ACC112 (cell line): ENCODE measurements around the gene ADSS1.

ENCODE experiments used
- H2AFZ ChIP-seq: fragments of 200-600 bp; sonication (generic); one replicate; pipeline ENCODE4 v1.6.0; 2017; ENCODE audit warnings: antibody characterized with exemption, low read length; ENCODE audit not compliant: unreplicated experiment
- H3K27ac ChIP-seq: fragments of 200-600 bp; sonication (generic); 2 replicates; pipeline ENCODE4 v1.5.1; 2014; ENCODE audit warnings: low read depth, mild to moderate bottlenecking, antibody characterized with exemption, low read length, moderate library complexity
- H3K27me3 ChIP-seq: fragments of 200-600 bp; sonication (generic); 2 replicates; pipeline ENCODE4 v1.6.1; 2014; ENCODE audit warnings: mild to moderate bottlenecking, antibody characterized with exemption, low read length, moderate library complexity, mixed read lengths; ENCODE audit not compliant: insufficient read depth
- H3K36me3 ChIP-seq: fragments of 200-600 bp; sonication (generic); 2 replicates; pipeline ENCODE4 v1.6.1; 2016; ENCODE audit warnings: mild to moderate bottlenecking, antibody characterized with exemption, low read length, moderate library complexity, mixed read lengths; ENCODE audit not compliant: insufficient read depth
- H3K4me1 ChIP-seq: fragments of 200-600 bp; sonication (generic); one replicate; pipeline ENCODE4 v1.6.1; 2016; ENCODE audit warnings: low read length, mixed read lengths; ENCODE audit not compliant: insufficient read depth, unreplicated experiment, control insufficient read depth
- H3K4me3 ChIP-seq: fragments of 200-600 bp; sonication (generic); 2 replicates; pipeline ENCODE4 v1.5.1; 2014; ENCODE audit warnings: mild to moderate bottlenecking, low read depth, low read length
- H3K79me2 ChIP-seq: fragments of 200-600 bp; sonication (generic); one replicate; pipeline ENCODE4 v1.6.0; 2016; ENCODE audit warnings: low read length; ENCODE audit not compliant: control insufficient read depth, unreplicated experiment, insufficient read depth

The ADSS1 gene

GRCh38 chr14:104751539-104752422 lies 27.8 kb downstream of the ADSS1 start:
- Histone ChIP-seq H3K4me1 (peaks cover 29% of the 10 kb centered on the region), H3K79me2 (peaks cover 38% of the 10 kb centered on the region), H3K4me3 (peak overlapping the region; percentile 100), H3K27ac (peak overlapping the region; percentile 79), H3K27me3 (no peaks in the 10 kb centered on the region), H2AFZ (peak overlapping the region; percentile 88), H3K36me3 (no peaks in the 10 kb centered on the region; the same call in 1 of the 2 replicates)

DNA sequence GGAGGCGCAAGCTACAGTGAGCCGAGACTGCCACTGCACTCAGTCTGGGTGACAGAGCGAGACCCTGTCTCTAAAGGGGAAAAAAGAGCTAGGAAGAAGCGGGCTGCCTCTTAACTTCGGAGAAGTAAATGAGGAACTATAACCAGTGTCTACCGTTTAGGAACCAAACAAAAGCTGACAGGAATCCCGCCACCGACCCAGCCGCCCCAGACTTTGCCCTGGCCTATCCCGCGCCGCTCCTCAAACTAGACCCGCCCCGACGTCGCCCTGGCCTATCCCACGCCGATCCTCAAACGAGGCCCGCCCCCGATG lies 28.4 kb downstream of the ADSS1 start:
- peak overlapping the region; percentile 88 for H2AFZ ChIP-seq
- H3K27ac ChIP-seq = peak overlapping the region; percentile 79
- H3K4me3 ChIP-seq = peak overlapping the region; percentile 100
- H3K27me3 ChIP-seq = no peaks in the 10 kb centered on the region
- peaks cover 25% of the 10 kb centered on the region for H3K4me1 ChIP-seq
- H3K79me2 ChIP-seq = peaks cover 44% of the 10 kb centered on the region
- no peaks in the 10 kb centered on the region; the same call in 1 of the 2 replicates for H3K36me3 ChIP-seq

DNA sequence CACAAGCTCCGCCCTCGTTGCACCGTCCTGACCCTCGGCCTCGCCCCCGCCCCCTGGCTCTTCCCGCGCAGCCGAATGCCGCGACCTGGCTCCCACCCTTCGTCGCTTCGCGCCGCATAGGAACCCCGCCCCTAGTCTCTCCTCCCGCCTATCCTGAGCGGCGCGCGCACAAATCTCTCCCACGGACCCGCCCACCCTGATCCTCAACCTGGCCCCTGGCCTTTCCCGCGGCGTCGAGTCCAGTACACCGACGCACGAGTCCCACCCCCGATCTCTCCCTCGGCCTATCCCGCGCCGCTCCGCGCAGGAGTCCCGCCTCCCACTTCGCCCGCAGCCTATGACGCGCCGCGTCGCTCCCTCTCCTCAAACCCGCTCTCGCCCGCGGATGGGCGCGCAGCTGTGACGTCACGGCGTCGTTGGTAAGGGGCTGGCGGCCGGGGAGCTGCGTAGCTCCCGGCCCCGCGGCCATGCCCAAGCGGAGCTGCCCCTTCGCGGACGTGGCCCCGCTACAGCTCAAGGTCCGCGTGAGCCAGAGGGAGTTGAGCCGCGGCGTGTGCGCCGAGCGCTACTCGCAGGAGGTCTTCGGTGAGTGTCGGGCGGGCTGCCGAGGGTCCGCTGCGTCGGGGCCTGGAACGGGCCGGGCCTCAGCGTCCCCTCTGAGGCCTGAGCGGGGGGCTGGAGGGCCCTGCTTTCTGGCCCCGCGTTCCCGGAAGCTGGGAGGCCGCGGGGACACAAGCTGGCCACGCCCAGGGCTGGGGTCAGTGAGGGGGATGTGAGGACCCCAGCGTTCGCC lies 28.9 kb downstream of the ADSS1 start, which contains the start of gene SIVA1:
Gene SIVA1, plus strand, starts transcription at position 413 of the 793 bp plus-strand sequence. Its CDS starts 55 bp downstream, at position 468.
- Histone ChIP-seq H3K4me3 (peak within 1 kb of the TSS; percentile 100), H3K79me2 (peaks cover 48% of the 10 kb centered on the region), H3K27me3 (no peaks in the 10 kb centered on the region), H2AFZ (peak within 1 kb of the TSS; percentile 88), H3K27ac (peak within 1 kb of the TSS; percentile 79), H3K36me3 (no peaks in the 10 kb centered on the region; the same call in 1 of the 2 replicates), H3K4me1 (peaks cover 25% of the 10 kb centered on the region)

DNA sequence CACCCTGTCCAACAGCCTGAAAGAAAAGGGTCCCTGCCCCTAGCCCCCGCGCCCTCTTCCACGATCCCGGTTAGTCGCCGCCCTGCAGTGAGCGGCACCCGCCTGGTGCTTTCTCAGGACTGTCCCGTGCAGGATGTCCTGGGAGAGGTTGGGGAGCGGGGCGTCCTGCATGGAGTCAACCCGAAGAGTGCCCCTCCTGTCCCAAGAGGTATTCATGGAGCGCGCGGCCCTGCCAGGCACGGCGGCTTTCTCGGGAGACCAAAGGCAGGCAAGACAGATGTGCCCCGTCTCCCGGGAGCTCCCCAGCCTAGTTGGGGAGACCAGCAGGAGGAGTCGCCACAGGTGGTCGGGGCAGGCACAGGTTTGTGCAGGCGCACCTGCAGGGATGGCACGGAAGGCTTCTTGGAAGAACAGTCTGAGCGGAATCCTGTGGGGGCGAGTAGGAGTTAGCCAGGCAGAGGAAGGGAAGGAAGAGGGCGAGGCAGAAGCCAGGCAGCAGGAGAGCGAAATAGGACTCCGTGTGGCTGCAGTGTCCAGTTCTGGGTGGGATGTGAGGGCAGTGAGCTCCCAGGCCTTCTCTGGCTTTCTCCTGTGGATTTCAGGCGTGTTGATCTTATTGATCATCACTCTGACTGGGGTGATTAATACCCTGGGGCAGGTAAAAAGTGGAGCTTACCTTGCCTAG lies 29.6 kb downstream of the ADSS1 start:
- peaks cover 51% of the 10 kb centered on the region for H3K79me2 ChIP-seq
- H3K27ac ChIP-seq = peak overlapping the region; percentile 67; the same call in 1 of the 2 replicates
- H3K4me3 ChIP-seq = peak overlapping the region; percentile 100
- H3K27me3 ChIP-seq = no peaks in the 10 kb centered on the region
- H2AFZ ChIP-seq = peak overlapping the region; percentile 81
- no peaks in the 10 kb centered on the region; the same call in 1 of the 2 replicates for H3K36me3 ChIP-seq
- H3K4me1 ChIP-seq = peaks cover 25% of the 10 kb centered on the region

GRCh38 chr14:104754213-104754851 lies 30.3 kb downstream of the ADSS1 start:
- no peaks in the 10 kb centered on the region for H3K27me3 ChIP-seq
- H3K4me1 ChIP-seq = peaks cover 19% of the 10 kb centered on the region
- peak overlapping the region; percentile 100 for H3K4me3 ChIP-seq
- peaks cover 57% of the 10 kb centered on the region for H3K79me2 ChIP-seq
- H3K27ac ChIP-seq = no peak overlapping the region
- peaks cover 4% of the 10 kb centered on the region; the same call in 1 of the 2 replicates for H3K36me3 ChIP-seq
- no peak overlapping the region for H2AFZ ChIP-seq

- H3K27ac ChIP-seq = no peak overlapping the region
- no peaks in the 10 kb centered on the region for H3K27me3 ChIP-seq
- H3K4me3 ChIP-seq = no peak overlapping the region; the same call in 1 of the 2 replicates
- H3K79me2 ChIP-seq = peaks cover 62% of the 10 kb centered on the region
- H3K36me3 ChIP-seq = peaks cover 6% of the 10 kb centered on the region; the same call in 1 of the 2 replicates
- no peak overlapping the region for H2AFZ ChIP-seq
- peaks cover 8% of the 10 kb centered on the region for H3K4me1 ChIP-seq
Observed at GRCh38 chr14:104755621-104756020, 31.6 kb downstream of the ADSS1 start.

GRCh38 chr14:104756477-104757237 lies 32.6 kb downstream of the ADSS1 start:
- Histone ChIP-seq H3K27ac (no peak overlapping the region), H3K4me3 (no peak overlapping the region), H2AFZ (no peak overlapping the region), H3K79me2 (peaks cover 62% of the 10 kb centered on the region), H3K27me3 (no peaks in the 10 kb centered on the region), H3K36me3 (peaks cover 9% of the 10 kb centered on the region; the same call in 1 of the 2 replicates), H3K4me1 (peaks cover 8% of the 10 kb centered on the region)

- no peak overlapping the region for H3K27ac ChIP-seq
- peaks cover 13% of the 10 kb centered on the region; the same call in 1 of the 2 replicates for H3K36me3 ChIP-seq
- peaks cover 62% of the 10 kb centered on the region for H3K79me2 ChIP-seq
Observed at GRCh38 chr14:104757238-104757585, 33.2 kb downstream of the ADSS1 start.

GRCh38 chr14:104757681-104758392 lies 33.8 kb downstream of the ADSS1 start:
- H3K27me3 ChIP-seq = no peaks in the 10 kb centered on the region
- peaks cover 15% of the 10 kb centered on the region; the same call in 1 of the 2 replicates for H3K36me3 ChIP-seq
- peaks cover 8% of the 10 kb centered on the region for H3K4me1 ChIP-seq
- no peak overlapping the region for H2AFZ ChIP-seq
- H3K79me2 ChIP-seq = peaks cover 62% of the 10 kb centered on the region
- H3K27ac ChIP-seq = no peak overlapping the region
- H3K4me3 ChIP-seq = no peak overlapping the region

More at GRCh38 chr14:104757238-104757585, 33.2 kb downstream of the ADSS1 start:
- Histone ChIP-seq H3K4me1 (peaks cover 8% of the 10 kb centered on the region), H3K4me3 (no peak overlapping the region), H3K27me3 (no peaks in the 10 kb centered on the region), H2AFZ (no peak overlapping the region)
